ENCODE data around the gene TOMM20. TPM values are rescaled to one million over a fixed set of nuclear protein-coding genes. Genes with fewer than 3 reads are reported as not detected.

The TOMM20 gene
- total RNA-seq, 1 donor from 2014 or later: 143 TPM

- no peak overlapping the region for H2AFZ ChIP-seq (ENCODE audit: low read depth, low read length)
- no peak overlapping the region for H3K4me2 ChIP-seq (ENCODE audit: low read length)
- peaks cover 22% of the 10 kb centered on the region for H3K36me3 Mint-ChIP-seq (ENCODE audit: low read depth, unreplicated experiment)
- H3K4me1 Mint-ChIP-seq (ENCODE audit: low read depth, unreplicated experiment): peaks cover 24% of the 10 kb centered on the region
- H3K4me1 ChIP-seq (ENCODE audit: insufficient read depth, low read length): no peaks in the 10 kb centered on the region
- H3K36me3 ChIP-seq (ENCODE audit: insufficient read depth, low read length): peaks cover 42% of the 10 kb centered on the region
- peaks cover 39% of the 10 kb centered on the region for H4K20me1 ChIP-seq (ENCODE audit: insufficient read depth, low read length)
- no peak for FAIRE-seq
- H3K27me3 Mint-ChIP-seq (ENCODE audit: low read depth, unreplicated experiment): no peaks in the 10 kb centered on the region
- H3K9me3 Mint-ChIP-seq (ENCODE audit: unreplicated experiment): no peaks in the 10 kb centered on the region
- H3K27ac ChIP-seq (ENCODE audit: low read depth, low read length): no peak overlapping the region
- no peak overlapping the region for H3K4me3 ChIP-seq (ENCODE audit: insufficient read depth, low read depth, low read length)
- H3K27me3 ChIP-seq (ENCODE audit: insufficient read depth, low read length): no peaks in the 10 kb centered on the region
- peaks cover 18% of the 10 kb centered on the region for H3K79me2 ChIP-seq (ENCODE audit: insufficient read depth, low read length)
- H3K27ac Mint-ChIP-seq (ENCODE audit: unreplicated experiment): no peak overlapping the region
- H3K4me3 Mint-ChIP-seq (ENCODE audit: unreplicated experiment): no peak overlapping the region
- no peaks in the 10 kb centered on the region for H3K9me3 ChIP-seq (ENCODE audit: insufficient read depth, low read depth, low read length)
- no peak for TF ChIP-seq CTCF (IDR thresholded peaks at IDR 0.05; ENCODE audit: insufficient read depth, low read depth, low read length)
- TF ChIP-seq EZH2 (IDR thresholded peaks at IDR 0.05; ENCODE audit: insufficient read depth, low read length): no peak
- H3K9ac ChIP-seq (ENCODE audit: low read length): no peak overlapping the region
- DNase-seq (ENCODE audit: low read depth): no peak
Observed at GRCh38 chr1:235108185-235108593, 20.4 kb downstream of the TOMM20 start.

GRCh38 chr1:235107368-235108184, 21.1 kb downstream of the TOMM20 start:
- Histone ChIP-seq H3K27ac (ENCODE audit: low read depth, low read length) (no peak overlapping the region), H3K27me3 (ENCODE audit: insufficient read depth, low read length) (no peaks in the 10 kb centered on the region), H4K20me1 (ENCODE audit: insufficient read depth, low read length) (peaks cover 33% of the 10 kb centered on the region), H3K4me3 (ENCODE audit: insufficient read depth, low read depth, low read length) (no peak overlapping the region), H3K9me3 (ENCODE audit: insufficient read depth, low read depth, low read length) (no peaks in the 10 kb centered on the region), H3K4me2 (ENCODE audit: low read length) (no peak overlapping the region), H2AFZ (ENCODE audit: low read depth, low read length) (no peak overlapping the region), H3K79me2 (ENCODE audit: insufficient read depth, low read length) (peaks cover 13% of the 10 kb centered on the region), H3K36me3 (ENCODE audit: insufficient read depth, low read length) (peaks cover 36% of the 10 kb centered on the region), H3K9ac (ENCODE audit: low read length) (no peak overlapping the region), H3K4me1 (ENCODE audit: insufficient read depth, low read length) (no peaks in the 10 kb centered on the region)
- TF ChIP-seq EZH2 (IDR thresholded peaks at IDR 0.05; ENCODE audit: insufficient read depth, low read length) (no peak), CTCF (IDR thresholded peaks at IDR 0.05; ENCODE audit: insufficient read depth, low read depth, low read length) (no peak)
- H3K36me3 Mint-ChIP-seq (ENCODE audit: low read depth, unreplicated experiment): peaks cover 16% of the 10 kb centered on the region
- FAIRE-seq (no peak), DNase-seq (ENCODE audit: low read depth) (no peak)
- no peak overlapping the region for H3K4me3 Mint-ChIP-seq (ENCODE audit: unreplicated experiment)
- no peaks in the 10 kb centered on the region for H3K27me3 Mint-ChIP-seq (ENCODE audit: low read depth, unreplicated experiment)
- H3K9me3 Mint-ChIP-seq (ENCODE audit: unreplicated experiment): no peaks in the 10 kb centered on the region
- H3K27ac Mint-ChIP-seq (ENCODE audit: unreplicated experiment): no peak overlapping the region
- peaks cover 19% of the 10 kb centered on the region for H3K4me1 Mint-ChIP-seq (ENCODE audit: low read depth, unreplicated experiment)

GRCh38 chr1:235106457-235106856, 22.2 kb downstream of the TOMM20 start:
- Mint-ChIP-seq H3K36me3 (ENCODE audit: low read depth, unreplicated experiment) (peaks cover 13% of the 10 kb centered on the region), H3K27ac (ENCODE audit: unreplicated experiment) (no peak overlapping the region), H3K9me3 (ENCODE audit: unreplicated experiment) (no peaks in the 10 kb centered on the region), H3K4me1 (ENCODE audit: low read depth, unreplicated experiment) (peaks cover 18% of the 10 kb centered on the region), H3K27me3 (ENCODE audit: low read depth, unreplicated experiment) (no peaks in the 10 kb centered on the region), H3K4me3 (ENCODE audit: unreplicated experiment) (no peak overlapping the region)
- Histone ChIP-seq H4K20me1 (ENCODE audit: insufficient read depth, low read length) (peaks cover 28% of the 10 kb centered on the region), H3K9me3 (ENCODE audit: insufficient read depth, low read depth, low read length) (no peaks in the 10 kb centered on the region), H3K27me3 (ENCODE audit: insufficient read depth, low read length) (no peaks in the 10 kb centered on the region), H3K27ac (ENCODE audit: low read depth, low read length) (no peak overlapping the region), H3K4me2 (ENCODE audit: low read length) (no peak overlapping the region), H3K9ac (ENCODE audit: low read length) (no peak overlapping the region), H3K36me3 (ENCODE audit: insufficient read depth, low read length) (peaks cover 28% of the 10 kb centered on the region), H3K79me2 (ENCODE audit: insufficient read depth, low read length) (peaks cover 7% of the 10 kb centered on the region), H3K4me1 (ENCODE audit: insufficient read depth, low read length) (no peaks in the 10 kb centered on the region), H3K4me3 (ENCODE audit: insufficient read depth, low read depth, low read length) (no peak overlapping the region), H2AFZ (ENCODE audit: low read depth, low read length) (no peak overlapping the region)
- TF ChIP-seq EZH2 (IDR thresholded peaks at IDR 0.05; ENCODE audit: insufficient read depth, low read length): no peak
- no peak for TF ChIP-seq CTCF (IDR thresholded peaks at IDR 0.05; ENCODE audit: insufficient read depth, low read depth, low read length)
- FAIRE-seq (no peak), DNase-seq (ENCODE audit: low read depth) (no peak)
